H9 (cell line): ENCODE results near the gene ARCN1. TPM values are rescaled to one million over a fixed set of nuclear protein-coding genes. Genes with fewer than 3 reads are reported as not detected.
A peak's percentile ranks its signal among the peaks of the same experiment; 100 is the strongest.

Source experiments
- DNase-seq: peaks from one replicate; pipeline ENCODE4 v3.0.0-alpha.2; 2017
- H2AFZ ChIP-seq: one replicate; pipeline ENCODE4 v1.6.1; 2013; ENCODE audit warnings: mild to moderate bottlenecking, low read length, control low read depth, moderate library complexity
- H2AK5ac ChIP-seq: 2 replicates; pipeline ENCODE4 v1.6.1; 2013; ENCODE audit warnings: low read length, control low read depth, mixed read lengths; ENCODE audit not compliant: insufficient read length
- H2BK120ac ChIP-seq: one replicate; pipeline ENCODE4 v1.6.1; 2013; ENCODE audit warnings: low read depth, mild to moderate bottlenecking, low read length, control low read depth, inconsistent platforms; ENCODE audit not compliant: poor library complexity, severe bottlenecking
- H2BK12ac ChIP-seq: 2 replicates; pipeline ENCODE4 v1.6.1; 2013; ENCODE audit warnings: low read length, control low read depth, mixed read lengths, low read depth; ENCODE audit not compliant: insufficient read length
- H2BK15ac ChIP-seq: 2 replicates; pipeline ENCODE4 v1.6.1; 2013; ENCODE audit warnings: low read depth, low read length, control low read depth
- H2BK20ac ChIP-seq: one replicate; pipeline ENCODE4 v1.6.1; 2013; ENCODE audit warnings: low read depth, mild to moderate bottlenecking, low read length, control low read depth, inconsistent platforms; ENCODE audit not compliant: poor library complexity, severe bottlenecking
- H2BK5ac ChIP-seq: 2 replicates; pipeline ENCODE4 v1.6.1; 2013; ENCODE audit warnings: low read length, control low read depth, mixed read lengths; ENCODE audit not compliant: insufficient read length
- H3K14ac ChIP-seq: 2 replicates; pipeline ENCODE4 v1.6.1; 2013; ENCODE audit warnings: low read length, control low read depth; ENCODE audit not compliant: insufficient read depth
- H3K18ac ChIP-seq: 2 replicates; pipeline ENCODE4 v1.6.1; 2013; ENCODE audit warnings: low read depth, mild to moderate bottlenecking, mixed read lengths, low read length, control low read depth; ENCODE audit not compliant: insufficient read length
- H3K23ac ChIP-seq: 2 replicates; pipeline ENCODE4 v1.6.1; 2013; ENCODE audit warnings: low read length, control low read depth, mixed read lengths, low read depth; ENCODE audit not compliant: insufficient read length
- H3K23me2 ChIP-seq: 2 replicates; pipeline ENCODE4 v1.6.1; 2013; ENCODE audit warnings: low read depth, mild to moderate bottlenecking, mixed read lengths, low read length, control low read depth; ENCODE audit not compliant: insufficient read length, poor library complexity, severe bottlenecking
- H3K27ac ChIP-seq: 2 replicates; pipeline ENCODE4 v1.5.1; 2013; ENCODE audit warnings: low read length, control low read depth, mixed read lengths, low read depth; ENCODE audit not compliant: insufficient read length
- H3K27me3 ChIP-seq: 2 replicates; pipeline ENCODE4 v1.6.1; 2013; ENCODE audit warnings: low read length, control low read depth, inconsistent platforms; ENCODE audit not compliant: insufficient read depth
- H3K4ac ChIP-seq: 2 replicates; pipeline ENCODE4 v1.6.1; 2013; ENCODE audit warnings: low read depth, mild to moderate bottlenecking, control low read depth, inconsistent platforms, low read length, moderate library complexity
- H3K4me1 ChIP-seq: 2 replicates; pipeline ENCODE4 v1.6.1; 2013; ENCODE audit warnings: low read length, control low read depth, inconsistent platforms; ENCODE audit not compliant: insufficient read depth
- H3K4me2 ChIP-seq: 2 replicates; pipeline ENCODE4 v1.6.1; 2013; ENCODE audit warnings: low read length, control low read depth, mixed read lengths; ENCODE audit not compliant: insufficient read length, insufficient read depth
- H3K56ac ChIP-seq: 2 replicates; pipeline ENCODE4 v1.6.1; 2013; ENCODE audit warnings: low read depth, mild to moderate bottlenecking, mixed read lengths, low read length, control low read depth; ENCODE audit not compliant: insufficient read length
- H3K79me1 ChIP-seq: 2 replicates; pipeline ENCODE4 v1.6.1; 2013; ENCODE audit warnings: low read depth, mild to moderate bottlenecking, moderate library complexity, low read length, control low read depth, inconsistent platforms; ENCODE audit not compliant: insufficient read depth, poor library complexity, severe bottlenecking
- H3K79me2 ChIP-seq: 2 replicates; pipeline ENCODE4 v1.6.1; 2013; ENCODE audit warnings: low read length, control low read depth, inconsistent platforms; ENCODE audit not compliant: insufficient read depth
- H3K9ac ChIP-seq: 2 replicates; pipeline ENCODE4 v1.6.1; 2013; ENCODE audit warnings: low read length, control low read depth, mixed read lengths; ENCODE audit not compliant: insufficient read length; ENCODE audit errors: extremely low read depth
- H3K9me3 ChIP-seq: one replicate; pipeline ENCODE4 v1.6.1; 2013; ENCODE audit warnings: low read depth, low read length, inconsistent platforms; ENCODE audit not compliant: control insufficient read depth
- H3T11ph ChIP-seq: one replicate; pipeline ENCODE4 v1.6.1; 2013; ENCODE audit warnings: mild to moderate bottlenecking, low read length, control low read depth, inconsistent platforms
- H4K20me1 ChIP-seq: one replicate; pipeline ENCODE4 v1.6.1; 2013; ENCODE audit not compliant: control insufficient read depth, insufficient read length, insufficient read depth
- H4K5ac ChIP-seq: 2 replicates; pipeline ENCODE4 v1.6.1; 2013; ENCODE audit warnings: low read depth, mild to moderate bottlenecking, mixed read lengths, low read length, control low read depth; ENCODE audit not compliant: insufficient read length
- H4K8ac ChIP-seq: replicated peaks from 2 replicates; pipeline ENCODE4 v1.6.1; 2013; ENCODE audit warnings: low read length, control low read depth, mixed read lengths, low read depth; ENCODE audit not compliant: insufficient read length
- H4K91ac ChIP-seq: 2 replicates; pipeline ENCODE4 v1.6.1; 2013; ENCODE audit warnings: low read depth, mild to moderate bottlenecking, moderate library complexity, mixed read lengths, low read length, control low read depth; ENCODE audit not compliant: insufficient read length
- H3K27ac Mint-ChIP-seq, 3 experiments: 2 replicates in 2 of 3; 3 replicates in 1 of 3; pipeline ENCODE4 v1.8.0; 2020 to 2021; ENCODE audit warnings: mixed read lengths in 3 of 3, mild to moderate bottlenecking in 1 of 3, moderate library complexity in 1 of 3
- H3K27me3 Mint-ChIP-seq: 2 replicates; pipeline ENCODE4 v1.8.0; 2021; ENCODE audit warnings: low read depth, mild to moderate bottlenecking, moderate library complexity, mixed read lengths
- H3K36me3 Mint-ChIP-seq, 3 experiments: 2 replicates in 2 of 3; 3 replicates in 1 of 3; pipeline ENCODE4 v1.8.0; 2020 to 2021; ENCODE audit warnings: low read depth in 3 of 3, mixed read lengths in 3 of 3; ENCODE audit not compliant: insufficient read depth in 1 of 3
- H3K4me1 Mint-ChIP-seq, 2 experiments: 2 replicates each; pipeline ENCODE4 v1.8.0; 2020; ENCODE audit warnings: mixed read lengths in 2 of 2
- H3K4me3 Mint-ChIP-seq, 2 experiments: 2 replicates in 1 of 2; 3 replicates in 1 of 2; pipeline ENCODE4 v1.8.0; 2020 to 2021; ENCODE audit warnings: mild to moderate bottlenecking in 2 of 2, mixed read lengths in 2 of 2, moderate library complexity in 1 of 2
- H3K9me3 Mint-ChIP-seq, 2 experiments: 2 replicates in 1 of 2; 3 replicates in 1 of 2; pipeline ENCODE4 v1.8.0; 2020; ENCODE audit warnings: mild to moderate bottlenecking in 2 of 2, mixed read lengths in 2 of 2, moderate library complexity in 1 of 2
- WGBS: extraction: QIAGEN DNeasy Blood & Tissue Kit; methylation state at CpG from one replicate; pipeline ENCODE4 v1.1.7; 2013; ENCODE audit warnings: missing lambda C conversion rate, low lambda C conversion rate, mixed read lengths; ENCODE audit not compliant: insufficient read length; ENCODE audit errors: extremely low coverage; 5-methylcytosine and 5-hydroxymethylcytosine counted together
- total RNA-seq: library from RNA; stranded (reverse); gene quantifications from 2 replicates; pipeline ENCODE4 v1.2.1, GENCODE V29; 2021
- TF ChIP-seq, protein P1 (sequence below): fragments of 200-600 bp; sonication (generic); conservative IDR thresholded peaks from 3 replicates; pipeline ENCODE4 v1.8.0; 2021; ENCODE audit warnings: antibody characterized with exemption, mild to moderate bottlenecking

Gene ARCN1
- total RNA-seq, 1 experiment from 2014 or later, result 152 TPM

GRCh38 chr11:118625976-118626375, 53.8 kb downstream of the ARCN1 start:
- Histone ChIP-seq H3K4me1 (0 out of 2 replicates have a peak, but pooled peaks cover 2% of the 10 kb centered on the region), H3T11ph (no peak overlapping the region), H4K91ac (no peak overlapping the region), H4K20me1 (no peaks in the 10 kb centered on the region), H3K14ac (no peak overlapping the region), H4K5ac (no peak overlapping the region), H2AK5ac (no peak overlapping the region), H3K4me2 (no peak overlapping the region), H4K8ac (no peak overlapping the region), H3K23ac (no peak overlapping the region), H3K79me2 (no peaks in the 10 kb centered on the region; the same call in 1 of the 2 replicates), H2BK120ac (no peak overlapping the region), H3K9ac (no peak overlapping the region), H2BK5ac (no peak overlapping the region), H3K18ac (no peak overlapping the region), H3K79me1 (no peaks in the 10 kb centered on the region), H3K27ac (no peak overlapping the region), H2BK20ac (no peak overlapping the region), H2BK15ac (no peak overlapping the region), H3K56ac (no peak overlapping the region), H2AFZ (no peak overlapping the region), H3K9me3 (no peaks in the 10 kb centered on the region), H2BK12ac (no peak overlapping the region), H3K4ac (no peak overlapping the region), H3K27me3 (no peaks in the 10 kb centered on the region), H3K23me2 (peaks cover 9% of the 10 kb centered on the region)
- no peaks in the 10 kb centered on the region for H3K27me3 Mint-ChIP-seq
- TF ChIP-seq, protein P1, sequence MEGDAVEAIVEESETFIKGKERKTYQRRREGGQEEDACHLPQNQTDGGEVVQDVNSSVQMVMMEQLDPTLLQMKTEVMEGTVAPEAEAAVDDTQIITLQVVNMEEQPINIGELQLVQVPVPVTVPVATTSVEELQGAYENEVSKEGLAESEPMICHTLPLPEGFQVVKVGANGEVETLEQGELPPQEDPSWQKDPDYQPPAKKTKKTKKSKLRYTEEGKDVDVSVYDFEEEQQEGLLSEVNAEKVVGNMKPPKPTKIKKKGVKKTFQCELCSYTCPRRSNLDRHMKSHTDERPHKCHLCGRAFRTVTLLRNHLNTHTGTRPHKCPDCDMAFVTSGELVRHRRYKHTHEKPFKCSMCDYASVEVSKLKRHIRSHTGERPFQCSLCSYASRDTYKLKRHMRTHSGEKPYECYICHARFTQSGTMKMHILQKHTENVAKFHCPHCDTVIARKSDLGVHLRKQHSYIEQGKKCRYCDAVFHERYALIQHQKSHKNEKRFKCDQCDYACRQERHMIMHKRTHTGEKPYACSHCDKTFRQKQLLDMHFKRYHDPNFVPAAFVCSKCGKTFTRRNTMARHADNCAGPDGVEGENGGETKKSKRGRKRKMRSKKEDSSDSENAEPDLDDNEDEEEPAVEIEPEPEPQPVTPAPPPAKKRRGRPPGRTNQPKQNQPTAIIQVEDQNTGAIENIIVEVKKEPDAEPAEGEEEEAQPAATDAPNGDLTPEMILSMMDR, result no peak
- no peaks in the 10 kb centered on the region for H3K9me3 Mint-ChIP-seq
- WGBS, result no CpG with 5 or more reads among the region's 2 CpGs
- H3K27ac Mint-ChIP-seq, result 0 out of 7 replicates have a peak overlapping the region, but pooled peaks of 1 of the 3 experiments have one; percentile 51
- H3K4me3 Mint-ChIP-seq, result no peak overlapping the region
- H3K36me3 Mint-ChIP-seq, result peaks cover 13 to 53% (median 39%) of the 10 kb centered on the region in 3 experiments
- H3K4me1 Mint-ChIP-seq, result peaks cover 20 to 25% of the 10 kb centered on the region in 2 experiments
- peak; percentile 68 for DNase-seq
